ENCODE measurements around the gene SMCO3. TPM values are rescaled to one million over a fixed set of nuclear protein-coding genes. Genes with fewer than 3 reads are reported as not detected.

Gene SMCO3
- polyA plus RNA-seq, 1 of the 3 experiments (the other 2 are of a cell fraction), result 0.03 TPM

DNA sequence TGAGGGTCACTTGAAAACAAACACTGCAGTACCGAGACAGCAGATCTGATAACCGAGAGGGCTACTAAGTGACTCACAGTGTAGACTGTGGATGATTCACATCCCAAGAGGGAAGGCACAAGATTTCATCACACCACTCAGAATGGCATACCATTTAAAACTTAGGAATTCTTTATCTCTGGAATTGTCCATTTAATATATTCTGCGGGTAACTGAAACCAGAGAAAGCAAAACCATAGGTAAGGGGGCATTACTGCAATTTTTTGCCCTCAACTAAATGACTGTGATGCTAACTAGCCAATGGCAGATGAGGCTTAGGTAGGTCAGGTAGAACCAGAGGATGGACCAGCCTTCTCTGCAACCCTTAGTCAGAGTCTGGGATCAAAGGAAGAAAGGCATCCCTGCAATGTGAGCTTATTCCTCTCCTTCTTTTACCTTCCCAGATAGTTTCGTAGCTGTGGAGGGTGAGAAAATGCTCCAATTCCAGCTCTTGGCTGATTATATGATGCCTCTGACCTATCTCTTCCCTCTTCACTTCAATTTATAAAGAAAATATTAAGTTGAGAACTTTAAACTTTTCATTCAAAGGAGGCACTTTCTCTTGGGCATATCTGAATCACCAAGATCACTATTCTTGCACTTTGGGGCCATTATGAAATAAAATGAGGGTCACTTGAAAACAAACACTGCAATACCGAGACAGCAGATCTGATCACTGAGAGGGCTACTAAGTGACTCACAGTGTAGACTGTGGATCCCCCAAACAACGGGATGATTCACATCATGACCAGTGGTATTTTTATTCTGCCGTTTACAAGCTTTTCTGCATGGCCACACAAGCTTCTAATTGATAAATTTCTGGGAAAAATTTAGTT is 22.6 kb upstream of the SMCO3 start:
- Histone ChIP-seq H3K36me3 (replicated peaks in 1 of 2; ENCODE audit: control insufficient read depth in 1 of 2, insufficient read depth in 2 of 2, low read length in 1 of 2) (no peaks in the 10 kb centered on the region), H3K4me1 (ENCODE audit: control insufficient read depth in 1 of 2, insufficient read depth in 2 of 2, low read depth in 1 of 2, low read length in 1 of 2) (peaks cover 4 to 21% of the 10 kb centered on the region in 2 experiments), H4K20me1 (ENCODE audit: insufficient read depth) (no peaks in the 10 kb centered on the region), H3K4me3 (ENCODE audit: low read depth in 2 of 2, low read length in 1 of 2) (peak overlapping the region; percentile 17 to 42; a peak in 3 of 4 replicates), H3K27me3 (ENCODE audit: insufficient read depth) (no peaks in the 10 kb centered on the region), H3K9me3 (no peaks in the 10 kb centered on the region), H3K9me2 (no peaks in the 10 kb centered on the region), H3K9ac (peak overlapping the region; percentile 61), H3F3A (replicated peaks; ENCODE audit: insufficient read depth) (peaks cover 40% of the 10 kb centered on the region), H3K27ac (ENCODE audit: low read depth in 2 of 2, low read length in 1 of 2) (peak overlapping the region; percentile 64 to 97; a peak in 3 of 4 replicates), H2AFZ (ENCODE audit: low read depth) (peak overlapping the region; percentile 4; the same call in 1 of the 2 replicates), H3K4me2 (peak overlapping the region; percentile 67), H3K79me2 (ENCODE audit: insufficient read depth) (no peaks in the 10 kb centered on the region)
- WGBS (ENCODE audit: low lambda C conversion rate), result 9% methylated on average over 7 of the region's 7 CpGs
- ChIA-PET POLR2A (no interaction called here), CTCF (interaction anchor here (1.5 kb wide), 1 partner anchor 67 kb away, joined by 5 read pairs; no protein-coding TSS in a partner anchor)
- no peak for DNase-seq
- TF ChIP-seq NRF1 (IDR thresholded peaks at IDR 0.05; ENCODE audit: low read depth, low read length), result no peak
- TF ChIP-seq TEAD4 (IDR thresholded peaks at IDR 0.05; ENCODE audit: borderline replicate concordance, insufficient read depth), result peak; percentile 81; the same call in 1 of the 2 replicates
- peak; percentile 98 for TF ChIP-seq JUND (IDR thresholded peaks at IDR 0.05)
- peak in 1 of 2 experiments; percentile 91; a peak in 2 of 4 replicates for TF ChIP-seq EP300 (IDR thresholded peaks at IDR 0.05; ENCODE audit: borderline replicate concordance in 1 of 2, low read depth in 1 of 2, low read length in 1 of 2)
- TF ChIP-seq, protein P1, sequence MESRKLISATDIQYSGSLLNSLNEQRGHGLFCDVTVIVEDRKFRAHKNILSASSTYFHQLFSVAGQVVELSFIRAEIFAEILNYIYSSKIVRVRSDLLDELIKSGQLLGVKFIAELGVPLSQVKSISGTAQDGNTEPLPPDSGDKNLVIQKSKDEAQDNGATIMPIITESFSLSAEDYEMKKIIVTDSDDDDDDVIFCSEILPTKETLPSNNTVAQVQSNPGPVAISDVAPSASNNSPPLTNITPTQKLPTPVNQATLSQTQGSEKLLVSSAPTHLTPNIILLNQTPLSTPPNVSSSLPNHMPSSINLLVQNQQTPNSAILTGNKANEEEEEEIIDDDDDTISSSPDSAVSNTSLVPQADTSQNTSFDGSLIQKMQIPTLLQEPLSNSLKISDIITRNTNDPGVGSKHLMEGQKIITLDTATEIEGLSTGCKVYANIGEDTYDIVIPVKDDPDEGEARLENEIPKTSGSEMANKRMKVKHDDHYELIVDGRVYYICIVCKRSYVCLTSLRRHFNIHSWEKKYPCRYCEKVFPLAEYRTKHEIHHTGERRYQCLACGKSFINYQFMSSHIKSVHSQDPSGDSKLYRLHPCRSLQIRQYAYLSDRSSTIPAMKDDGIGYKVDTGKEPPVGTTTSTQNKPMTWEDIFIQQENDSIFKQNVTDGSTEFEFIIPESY (IDR thresholded peaks at IDR 0.05; ENCODE audit: borderline replicate concordance, low read depth), result 0 out of 2 replicates have a peak, but pooled peaks have one; percentile 41
- TF ChIP-seq MEF2A (IDR thresholded peaks at IDR 0.05; ENCODE audit: borderline replicate concordance, low read depth), result peak; percentile 46; the same call in 1 of the 2 replicates
- no peak for TF ChIP-seq TAF1 (IDR thresholded peaks at IDR 0.05; ENCODE audit: borderline replicate concordance, low read depth, low read length)
- TF ChIP-seq CHD2 (IDR thresholded peaks at IDR 0.05; ENCODE audit: low read length, partially characterized antibody), result no peak
- no peak; the same call in 1 of the 2 replicates for TF ChIP-seq YY1 (IDR thresholded peaks at IDR 0.05; ENCODE audit: low read depth)
- peak; percentile 94 for TF ChIP-seq TCF12 (IDR thresholded peaks at IDR 0.05)
- TF ChIP-seq, protein P2, sequence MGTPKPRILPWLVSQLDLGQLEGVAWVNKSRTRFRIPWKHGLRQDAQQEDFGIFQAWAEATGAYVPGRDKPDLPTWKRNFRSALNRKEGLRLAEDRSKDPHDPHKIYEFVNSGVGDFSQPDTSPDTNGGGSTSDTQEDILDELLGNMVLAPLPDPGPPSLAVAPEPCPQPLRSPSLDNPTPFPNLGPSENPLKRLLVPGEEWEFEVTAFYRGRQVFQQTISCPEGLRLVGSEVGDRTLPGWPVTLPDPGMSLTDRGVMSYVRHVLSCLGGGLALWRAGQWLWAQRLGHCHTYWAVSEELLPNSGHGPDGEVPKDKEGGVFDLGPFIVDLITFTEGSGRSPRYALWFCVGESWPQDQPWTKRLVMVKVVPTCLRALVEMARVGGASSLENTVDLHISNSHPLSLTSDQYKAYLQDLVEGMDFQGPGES (IDR thresholded peaks at IDR 0.05; ENCODE audit: low read depth, low read length), result no peak
- TF ChIP-seq, protein P3, sequence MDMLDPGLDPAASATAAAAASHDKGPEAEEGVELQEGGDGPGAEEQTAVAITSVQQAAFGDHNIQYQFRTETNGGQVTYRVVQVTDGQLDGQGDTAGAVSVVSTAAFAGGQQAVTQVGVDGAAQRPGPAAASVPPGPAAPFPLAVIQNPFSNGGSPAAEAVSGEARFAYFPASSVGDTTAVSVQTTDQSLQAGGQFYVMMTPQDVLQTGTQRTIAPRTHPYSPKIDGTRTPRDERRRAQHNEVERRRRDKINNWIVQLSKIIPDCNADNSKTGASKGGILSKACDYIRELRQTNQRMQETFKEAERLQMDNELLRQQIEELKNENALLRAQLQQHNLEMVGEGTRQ (IDR thresholded peaks at IDR 0.05; ENCODE audit: borderline replicate concordance, low read depth, low read length), result no peak
- peak; percentile 75 for TF ChIP-seq NFIC (IDR thresholded peaks at IDR 0.05; ENCODE audit: borderline replicate concordance)
- TF ChIP-seq FOSL2 (IDR thresholded peaks at IDR 0.05; ENCODE audit: borderline replicate concordance, low read depth), result peak; percentile 99
- TF ChIP-seq EZH2phosphoT487 (IDR thresholded peaks at IDR 0.05; ENCODE audit: borderline replicate concordance, low read depth), result no peak
- no peak for TF ChIP-seq RFX5 (IDR thresholded peaks at IDR 0.05; ENCODE audit: low read length)
- TF ChIP-seq, protein P4, sequence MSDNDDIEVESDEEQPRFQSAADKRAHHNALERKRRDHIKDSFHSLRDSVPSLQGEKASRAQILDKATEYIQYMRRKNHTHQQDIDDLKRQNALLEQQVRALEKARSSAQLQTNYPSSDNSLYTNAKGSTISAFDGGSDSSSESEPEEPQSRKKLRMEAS (IDR thresholded peaks at IDR 0.05; ENCODE audit: low read depth), result 0 out of 2 replicates have a peak, but pooled peaks have one; percentile 36
- TF ChIP-seq ELF1 (IDR thresholded peaks at IDR 0.05), result no peak
- TF ChIP-seq, protein P5, sequence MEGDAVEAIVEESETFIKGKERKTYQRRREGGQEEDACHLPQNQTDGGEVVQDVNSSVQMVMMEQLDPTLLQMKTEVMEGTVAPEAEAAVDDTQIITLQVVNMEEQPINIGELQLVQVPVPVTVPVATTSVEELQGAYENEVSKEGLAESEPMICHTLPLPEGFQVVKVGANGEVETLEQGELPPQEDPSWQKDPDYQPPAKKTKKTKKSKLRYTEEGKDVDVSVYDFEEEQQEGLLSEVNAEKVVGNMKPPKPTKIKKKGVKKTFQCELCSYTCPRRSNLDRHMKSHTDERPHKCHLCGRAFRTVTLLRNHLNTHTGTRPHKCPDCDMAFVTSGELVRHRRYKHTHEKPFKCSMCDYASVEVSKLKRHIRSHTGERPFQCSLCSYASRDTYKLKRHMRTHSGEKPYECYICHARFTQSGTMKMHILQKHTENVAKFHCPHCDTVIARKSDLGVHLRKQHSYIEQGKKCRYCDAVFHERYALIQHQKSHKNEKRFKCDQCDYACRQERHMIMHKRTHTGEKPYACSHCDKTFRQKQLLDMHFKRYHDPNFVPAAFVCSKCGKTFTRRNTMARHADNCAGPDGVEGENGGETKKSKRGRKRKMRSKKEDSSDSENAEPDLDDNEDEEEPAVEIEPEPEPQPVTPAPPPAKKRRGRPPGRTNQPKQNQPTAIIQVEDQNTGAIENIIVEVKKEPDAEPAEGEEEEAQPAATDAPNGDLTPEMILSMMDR (IDR thresholded peaks at IDR 0.05), result no peak
- TF ChIP-seq RXRA (IDR thresholded peaks at IDR 0.05; ENCODE audit: borderline replicate concordance, low read depth), result peak; percentile 87
- TF ChIP-seq, protein P6, sequence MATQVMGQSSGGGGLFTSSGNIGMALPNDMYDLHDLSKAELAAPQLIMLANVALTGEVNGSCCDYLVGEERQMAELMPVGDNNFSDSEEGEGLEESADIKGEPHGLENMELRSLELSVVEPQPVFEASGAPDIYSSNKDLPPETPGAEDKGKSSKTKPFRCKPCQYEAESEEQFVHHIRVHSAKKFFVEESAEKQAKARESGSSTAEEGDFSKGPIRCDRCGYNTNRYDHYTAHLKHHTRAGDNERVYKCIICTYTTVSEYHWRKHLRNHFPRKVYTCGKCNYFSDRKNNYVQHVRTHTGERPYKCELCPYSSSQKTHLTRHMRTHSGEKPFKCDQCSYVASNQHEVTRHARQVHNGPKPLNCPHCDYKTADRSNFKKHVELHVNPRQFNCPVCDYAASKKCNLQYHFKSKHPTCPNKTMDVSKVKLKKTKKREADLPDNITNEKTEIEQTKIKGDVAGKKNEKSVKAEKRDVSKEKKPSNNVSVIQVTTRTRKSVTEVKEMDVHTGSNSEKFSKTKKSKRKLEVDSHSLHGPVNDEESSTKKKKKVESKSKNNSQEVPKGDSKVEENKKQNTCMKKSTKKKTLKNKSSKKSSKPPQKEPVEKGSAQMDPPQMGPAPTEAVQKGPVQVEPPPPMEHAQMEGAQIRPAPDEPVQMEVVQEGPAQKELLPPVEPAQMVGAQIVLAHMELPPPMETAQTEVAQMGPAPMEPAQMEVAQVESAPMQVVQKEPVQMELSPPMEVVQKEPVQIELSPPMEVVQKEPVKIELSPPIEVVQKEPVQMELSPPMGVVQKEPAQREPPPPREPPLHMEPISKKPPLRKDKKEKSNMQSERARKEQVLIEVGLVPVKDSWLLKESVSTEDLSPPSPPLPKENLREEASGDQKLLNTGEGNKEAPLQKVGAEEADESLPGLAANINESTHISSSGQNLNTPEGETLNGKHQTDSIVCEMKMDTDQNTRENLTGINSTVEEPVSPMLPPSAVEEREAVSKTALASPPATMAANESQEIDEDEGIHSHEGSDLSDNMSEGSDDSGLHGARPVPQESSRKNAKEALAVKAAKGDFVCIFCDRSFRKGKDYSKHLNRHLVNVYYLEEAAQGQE (IDR thresholded peaks at IDR 0.05; ENCODE audit: low read depth, low read length), result 0 out of 2 replicates have a peak, but pooled peaks have one; percentile 14
- no peak for TF ChIP-seq RAD21 (IDR thresholded peaks at IDR 0.05; ENCODE audit: low read length)

Data from SK-N-SH (cell line).